Nephron progenitor cell (in vitro differentiated cells): ENCODE results near the gene POTEI.
"Not testable (repeated sequence)": the region's sequence is repeated elsewhere in the genome, so short reads cannot be mapped to it uniquely, and the experiment has no call there.

Experiments used
- DNase-seq: peaks from one replicate; pipeline ENCODE4 v3.0.0; 2021
- H3K27ac Mint-ChIP-seq: 2 replicates; pipeline ENCODE4 v1.8.0; 2021; ENCODE audit warnings: mild to moderate bottlenecking, moderate library complexity, mixed read lengths
- H3K27me3 Mint-ChIP-seq: 2 replicates; pipeline ENCODE4 v1.8.0; 2021; ENCODE audit warnings: mild to moderate bottlenecking, low read depth, mixed read lengths; ENCODE audit not compliant: poor library complexity
- H3K36me3 Mint-ChIP-seq: 2 replicates; pipeline ENCODE4 v1.8.0; 2021; ENCODE audit warnings: low read depth, mixed read lengths
- H3K4me1 Mint-ChIP-seq: 2 replicates; pipeline ENCODE4 v1.8.0; 2021; ENCODE audit warnings: mixed read lengths
- H3K4me3 Mint-ChIP-seq: 2 replicates; pipeline ENCODE4 v1.8.0; 2021; ENCODE audit warnings: mild to moderate bottlenecking, moderate library complexity, mixed read lengths
- H3K9me3 Mint-ChIP-seq: 2 replicates; pipeline ENCODE4 v1.8.0; 2021; ENCODE audit warnings: mild to moderate bottlenecking, moderate library complexity, mixed read lengths

The POTEI gene

GRCh38 chr2:130509228-130509627 is at the start of gene POTEI:
TSS of gene POTEI (minus strand) at chr2:130509328. CDS start at chr2:130509235, 93 bp downstream.
- H3K27ac Mint-ChIP-seq, H3K9me3 Mint-ChIP-seq, H3K36me3 Mint-ChIP-seq, DNase-seq, H3K27me3 Mint-ChIP-seq, H3K4me3 Mint-ChIP-seq, H3K4me1 Mint-ChIP-seq: not testable (repeated sequence)

- H3K27ac Mint-ChIP-seq, H3K27me3 Mint-ChIP-seq, H3K4me3 Mint-ChIP-seq, H3K4me1 Mint-ChIP-seq, DNase-seq, H3K36me3 Mint-ChIP-seq, H3K9me3 Mint-ChIP-seq: not testable (repeated sequence)
These were observed 47.3 kb upstream of the POTEI start for GRCh38 chr2:130556441-130556840.

- not testable (repeated sequence) for H3K27me3 Mint-ChIP-seq, H3K9me3 Mint-ChIP-seq, H3K36me3 Mint-ChIP-seq, H3K4me1 Mint-ChIP-seq, DNase-seq, H3K27ac Mint-ChIP-seq, H3K4me3 Mint-ChIP-seq
These were observed 45.0 kb upstream of the POTEI start for GRCh38 chr2:130554178-130554577.

- not testable (repeated sequence) for H3K27ac Mint-ChIP-seq, H3K9me3 Mint-ChIP-seq, H3K27me3 Mint-ChIP-seq, H3K4me3 Mint-ChIP-seq, H3K36me3 Mint-ChIP-seq, H3K4me1 Mint-ChIP-seq, DNase-seq
These were observed 40.3 kb upstream of the POTEI start for GRCh38 chr2:130549475-130549874.

GRCh38 chr2:130548418-130548817 is 39.3 kb upstream of the POTEI start:
- not testable (repeated sequence) for H3K27me3 Mint-ChIP-seq, H3K27ac Mint-ChIP-seq, H3K4me1 Mint-ChIP-seq, DNase-seq, H3K36me3 Mint-ChIP-seq, H3K4me3 Mint-ChIP-seq, H3K9me3 Mint-ChIP-seq

GRCh38 chr2:130544978-130545377 is 35.9 kb upstream of the POTEI start:
- DNase-seq, H3K27ac Mint-ChIP-seq, H3K27me3 Mint-ChIP-seq, H3K4me1 Mint-ChIP-seq, H3K36me3 Mint-ChIP-seq, H3K9me3 Mint-ChIP-seq, H3K4me3 Mint-ChIP-seq: not testable (repeated sequence)

- H3K9me3 Mint-ChIP-seq, DNase-seq, H3K36me3 Mint-ChIP-seq, H3K27me3 Mint-ChIP-seq, H3K4me1 Mint-ChIP-seq, H3K4me3 Mint-ChIP-seq, H3K27ac Mint-ChIP-seq: not testable (repeated sequence)
These were observed 34.8 kb upstream of the POTEI start for GRCh38 chr2:130543785-130544528.

- not testable (repeated sequence) for H3K9me3 Mint-ChIP-seq, H3K36me3 Mint-ChIP-seq, DNase-seq, H3K4me1 Mint-ChIP-seq, H3K27me3 Mint-ChIP-seq, H3K4me3 Mint-ChIP-seq, H3K27ac Mint-ChIP-seq
These were observed 33.7 kb upstream of the POTEI start for GRCh38 chr2:130542789-130543188.

- H3K27ac Mint-ChIP-seq, H3K4me1 Mint-ChIP-seq, DNase-seq, H3K36me3 Mint-ChIP-seq, H3K9me3 Mint-ChIP-seq, H3K4me3 Mint-ChIP-seq, H3K27me3 Mint-ChIP-seq: not testable (repeated sequence)
These were observed 29.1 kb upstream of the POTEI start for GRCh38 chr2:130538271-130538670.

GRCh38 chr2:130536654-130537053 is 27.5 kb upstream of the POTEI start:
- H3K9me3 Mint-ChIP-seq, H3K27ac Mint-ChIP-seq, H3K36me3 Mint-ChIP-seq, DNase-seq, H3K4me3 Mint-ChIP-seq, H3K4me1 Mint-ChIP-seq, H3K27me3 Mint-ChIP-seq: not testable (repeated sequence)

GRCh38 chr2:130531672-130532071 is 22.5 kb upstream of the POTEI start:
- not testable (repeated sequence) for DNase-seq, H3K27ac Mint-ChIP-seq, H3K27me3 Mint-ChIP-seq, H3K36me3 Mint-ChIP-seq, H3K4me3 Mint-ChIP-seq, H3K9me3 Mint-ChIP-seq, H3K4me1 Mint-ChIP-seq

- not testable (repeated sequence) for H3K27me3 Mint-ChIP-seq, H3K36me3 Mint-ChIP-seq, DNase-seq, H3K4me1 Mint-ChIP-seq, H3K9me3 Mint-ChIP-seq, H3K4me3 Mint-ChIP-seq, H3K27ac Mint-ChIP-seq
These were observed 22.1 kb upstream of the POTEI start for GRCh38 chr2:130531225-130531624.

- H3K36me3 Mint-ChIP-seq, H3K4me3 Mint-ChIP-seq, H3K4me1 Mint-ChIP-seq, DNase-seq, H3K9me3 Mint-ChIP-seq, H3K27me3 Mint-ChIP-seq, H3K27ac Mint-ChIP-seq: not testable (repeated sequence)
These were observed 21.1 kb upstream of the POTEI start for GRCh38 chr2:130530212-130530611.

- DNase-seq = not testable (repeated sequence)
These were observed 20.4 kb upstream of the POTEI start for GRCh38 chr2:130529545-130529944.

GRCh38 chr2:130527365-130527967 is 18.3 kb upstream of the POTEI start:
- H3K9me3 Mint-ChIP-seq, H3K4me1 Mint-ChIP-seq, H3K27ac Mint-ChIP-seq, DNase-seq, H3K4me3 Mint-ChIP-seq, H3K36me3 Mint-ChIP-seq, H3K27me3 Mint-ChIP-seq: not testable (repeated sequence)

More at GRCh38 chr2:130529545-130529944, 20.4 kb upstream of the POTEI start:
- not testable (repeated sequence) for H3K27ac Mint-ChIP-seq, H3K4me1 Mint-ChIP-seq, H3K4me3 Mint-ChIP-seq, H3K36me3 Mint-ChIP-seq, H3K27me3 Mint-ChIP-seq, H3K9me3 Mint-ChIP-seq
